DND-41 (cell line): Measurements from ENCODE around the gene RCAN2.

Experiments used
- ATAC-seq: fragments of 200-7000 bp; cut with Tn5 transposase; 3 replicates; pipeline ENCODE4 v1.9.1; 2021; ENCODE audit warnings: low read depth; ENCODE audit not compliant: insufficient read depth
- DNase-seq: peaks from one replicate; pipeline ENCODE4 v3.0.0-alpha.2; 2020
- H2AFZ ChIP-seq: 2 replicates; pipeline ENCODE4 v1.6.0; 2012; ENCODE audit warnings: low read depth, low read length
- H3K27ac ChIP-seq: 2 replicates; pipeline ENCODE4 v1.5.1; 2012; ENCODE audit warnings: low read length, inconsistent platforms
- H3K27me3 ChIP-seq: fragments of 200-600 bp; sonication (generic); 2 replicates; pipeline ENCODE4 v1.6.0; 2012; ENCODE audit warnings: low read length, mild to moderate bottlenecking, inconsistent platforms; ENCODE audit not compliant: insufficient read depth, poor library complexity
- H3K36me3 ChIP-seq: 2 replicates; pipeline ENCODE4 v1.5.1; 2012; ENCODE audit warnings: low read length, inconsistent platforms; ENCODE audit not compliant: insufficient read depth
- H3K4me1 ChIP-seq: 2 replicates; pipeline ENCODE4 v1.5.1; 2012; ENCODE audit warnings: mild to moderate bottlenecking, low read length; ENCODE audit not compliant: insufficient read depth
- H3K4me2 ChIP-seq: 2 replicates; pipeline ENCODE4 v1.6.0; 2012; ENCODE audit warnings: mild to moderate bottlenecking, moderate library complexity, low read length, inconsistent platforms; ENCODE audit not compliant: insufficient read depth
- H3K4me3 ChIP-seq, 2 experiments: fragments of 200-600 bp in 1 of 2; shearing (Covaris generic) in 1 of 2; 2 replicates each; pipeline ENCODE4 v1.5.1; 2012 to 2016; ENCODE audit warnings: inconsistent platforms in 2 of 2, low read length in 2 of 2, mild to moderate bottlenecking in 2 of 2, low read depth in 1 of 2, moderate library complexity in 1 of 2
- H3K79me2 ChIP-seq: 2 replicates; pipeline ENCODE4 v1.6.0; 2012; ENCODE audit warnings: low read length, inconsistent platforms; ENCODE audit not compliant: insufficient read depth
- H3K9ac ChIP-seq: 2 replicates; pipeline ENCODE4 v1.6.0; 2012; ENCODE audit warnings: low read depth, mild to moderate bottlenecking, inconsistent platforms, low read length, moderate library complexity
- H3K9me3 ChIP-seq: 2 replicates; pipeline ENCODE4 v1.5.1; 2012; ENCODE audit warnings: low read length, moderate library complexity, mild to moderate bottlenecking, inconsistent platforms; ENCODE audit not compliant: insufficient read depth, severe bottlenecking
- H4K20me1 ChIP-seq: 2 replicates; pipeline ENCODE4 v1.6.0; 2012; ENCODE audit warnings: low read length; ENCODE audit not compliant: insufficient read depth
- CTCF ChIP-seq: IDR thresholded peaks from 2 replicates; pipeline ENCODE4 v1.5.1; 2012; ENCODE audit warnings: borderline replicate concordance, low read length, moderate library complexity, mild to moderate bottlenecking; ENCODE audit not compliant: poor library complexity, severe bottlenecking; ENCODE audit errors: extremely low read depth
- EZH2 ChIP-seq: IDR thresholded peaks from 3 replicates; pipeline ENCODE4 v1.6.1; 2012; ENCODE audit warnings: borderline replicate concordance, low read depth, mild to moderate bottlenecking, moderate library complexity, low read length, inconsistent platforms; ENCODE audit not compliant: severe bottlenecking

Gene RCAN2

GRCh38 chr6:46265373-46265772, 225.9 kb downstream of the RCAN2 start:
- ATAC-seq (no peak), DNase-seq (no peak)
- Histone ChIP-seq H3K9ac (no peak overlapping the region), H3K36me3 (no peaks in the 10 kb centered on the region), H2AFZ (no peak overlapping the region), H3K4me1 (no peaks in the 10 kb centered on the region), H4K20me1 (no peaks in the 10 kb centered on the region), H3K79me2 (no peaks in the 10 kb centered on the region), H3K27ac (no peak overlapping the region), H3K9me3 (no peaks in the 10 kb centered on the region), H3K4me2 (no peak overlapping the region), H3K27me3 (peaks cover 11% of the 10 kb centered on the region), H3K4me3 (no peak overlapping the region)
- TF ChIP-seq EZH2, result no peak
- no peak for TF ChIP-seq CTCF

GRCh38 chr6:46263707-46264086, 227.6 kb downstream of the RCAN2 start:
- H3K9ac ChIP-seq, result no peak overlapping the region
- H3K4me1 ChIP-seq, result no peaks in the 10 kb centered on the region
- no peak for ATAC-seq
- no peaks in the 10 kb centered on the region for H3K36me3 ChIP-seq
- no peak overlapping the region for H3K4me3 ChIP-seq
- H2AFZ ChIP-seq, result no peak overlapping the region
- no peaks in the 10 kb centered on the region for H4K20me1 ChIP-seq
- H3K9me3 ChIP-seq, result no peaks in the 10 kb centered on the region
- peaks cover 17% of the 10 kb centered on the region for H3K27me3 ChIP-seq
- no peak overlapping the region for H3K4me2 ChIP-seq
- no peak for DNase-seq
- no peak overlapping the region for H3K27ac ChIP-seq
- TF ChIP-seq CTCF, result no peak
- TF ChIP-seq EZH2, result no peak
- no peaks in the 10 kb centered on the region for H3K79me2 ChIP-seq

- Histone ChIP-seq H3K27ac (no peak overlapping the region), H2AFZ (no peak overlapping the region), H3K27me3 (peaks cover 17% of the 10 kb centered on the region), H3K4me3 (no peak overlapping the region), H3K4me1 (no peaks in the 10 kb centered on the region), H3K36me3 (no peaks in the 10 kb centered on the region), H4K20me1 (no peaks in the 10 kb centered on the region), H3K79me2 (no peaks in the 10 kb centered on the region), H3K4me2 (no peak overlapping the region), H3K9me3 (no peaks in the 10 kb centered on the region), H3K9ac (no peak overlapping the region)
- TF ChIP-seq EZH2 (no peak), CTCF (no peak)
- DNase-seq, result no peak
- ATAC-seq, result no peak
Measured at GRCh38 chr6:46262928-46263706, 228.1 kb downstream of the RCAN2 start.

- TF ChIP-seq CTCF (no peak), EZH2 (no peak)
Measured at GRCh38 chr6:46258249-46258648, 233.0 kb downstream of the RCAN2 start.

More at GRCh38 chr6:46258249-46258648, 233.0 kb downstream of the RCAN2 start:
- Histone ChIP-seq H2AFZ (no peak overlapping the region), H3K27me3 (peaks cover 13% of the 10 kb centered on the region), H3K27ac (no peak overlapping the region), H3K9ac (no peak overlapping the region), H3K9me3 (no peaks in the 10 kb centered on the region), H3K4me1 (no peaks in the 10 kb centered on the region), H3K4me2 (no peak overlapping the region), H3K36me3 (no peaks in the 10 kb centered on the region), H3K4me3 (no peak overlapping the region), H4K20me1 (no peaks in the 10 kb centered on the region), H3K79me2 (no peaks in the 10 kb centered on the region)
- DNase-seq, result no peak
- ATAC-seq, result no peak
